NCI-H774 (cell line): Measurements from ENCODE around the gene HORMAD2.

ENCODE experiments used
- DNase-seq: peaks from one replicate; lab custom pipeline; 2025; lab: John Stamatoyannopoulos, UW

The HORMAD2 gene

GRCh38 chr22:30167734-30168133 is 87.5 kb downstream of the HORMAD2 start:
- DNase-seq = no peak

- no peak for DNase-seq
Observed at GRCh38 chr22:30169002-30169401, 88.7 kb downstream of the HORMAD2 start.

GRCh38 chr22:30170129-30170528 is 89.9 kb downstream of the HORMAD2 start:
- no peak for DNase-seq

- DNase-seq = no peak
Observed at GRCh38 chr22:30171008-30171407, 90.7 kb downstream of the HORMAD2 start.

- DNase-seq = no peak
Observed at GRCh38 chr22:30175690-30176288, 95.5 kb downstream of the HORMAD2 start.

- no peak for DNase-seq
Observed at GRCh38 chr22:30176431-30176830, 96.2 kb downstream of the HORMAD2 start.

- DNase-seq = no peak
Observed at GRCh38 chr22:30178181-30179126, 98.2 kb downstream of the HORMAD2 start.

GRCh38 chr22:30180616-30181015 is 100.4 kb downstream of the HORMAD2 start:
- no peak for DNase-seq

- DNase-seq = no peak
Observed at GRCh38 chr22:30181459-30182349, 101.4 kb downstream of the HORMAD2 start.

GRCh38 chr22:30182350-30182745 is 102.1 kb downstream of the HORMAD2 start:
- no peak for DNase-seq

GRCh38 chr22:30182815-30183214 is 102.6 kb downstream of the HORMAD2 start:
- DNase-seq = no peak

- no peak for DNase-seq
Observed at GRCh38 chr22:30183271-30183670, 103.0 kb downstream of the HORMAD2 start.

- no peak for DNase-seq
Observed at GRCh38 chr22:30183861-30184278, 103.6 kb downstream of the HORMAD2 start.

GRCh38 chr22:30185129-30185528 is 104.9 kb downstream of the HORMAD2 start:
- DNase-seq = no peak

GRCh38 chr22:30185549-30185948 is 105.3 kb downstream of the HORMAD2 start:
- DNase-seq = no peak

- DNase-seq = peak; percentile 51
Observed at GRCh38 chr22:30186041-30186440, 105.8 kb downstream of the HORMAD2 start.

- DNase-seq = peak; percentile 5
Observed at GRCh38 chr22:30186510-30186909, 106.2 kb downstream of the HORMAD2 start.

- no peak for DNase-seq
Observed at GRCh38 chr22:30187094-30187493, 106.8 kb downstream of the HORMAD2 start.

- DNase-seq = no peak
Observed at GRCh38 chr22:30187529-30188407, 107.5 kb downstream of the HORMAD2 start.

- DNase-seq = no peak
Observed at GRCh38 chr22:30188911-30189310, 108.6 kb downstream of the HORMAD2 start.

- DNase-seq = no peak
Observed at GRCh38 chr22:30190574-30190973, 110.3 kb downstream of the HORMAD2 start.
